ENCODE measurements around the gene SCARB1.

DNA sequence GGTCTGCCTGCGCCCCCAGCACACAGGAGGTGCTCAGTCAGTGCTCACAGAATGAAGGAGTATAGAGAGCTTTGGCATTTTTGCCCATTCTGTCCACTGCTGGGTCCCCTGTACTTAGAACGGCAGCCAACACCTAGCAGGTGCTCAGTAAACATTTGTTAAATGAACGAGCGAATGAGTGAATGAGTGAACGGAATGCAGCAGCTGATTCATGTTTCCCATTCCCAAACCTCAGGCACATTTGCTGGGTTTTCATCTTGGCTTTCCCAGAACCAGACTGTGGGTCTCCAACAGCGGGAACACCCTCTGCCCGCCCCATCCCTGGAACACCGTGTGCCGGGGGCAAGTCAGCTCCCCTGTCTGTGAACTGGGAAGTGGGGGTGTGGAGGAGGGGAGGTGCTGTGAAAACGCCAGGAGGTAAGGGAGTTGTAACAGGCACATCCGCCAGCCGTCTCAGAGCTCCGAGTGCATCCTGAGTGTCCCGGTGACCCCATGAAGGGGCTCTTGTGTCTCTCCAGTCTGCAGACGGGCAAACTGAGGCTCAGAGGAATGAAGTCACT is 47.3 kb downstream of the SCARB1 start:
- TF ChIP-seq POLR2AphosphoS5 (IDR thresholded peaks at IDR 0.05; ENCODE audit: borderline replicate concordance, low read depth, low read length) (no peak), EZH2 (IDR thresholded peaks at IDR 0.05) (no peak), FOXP2 (optimal IDR thresholded peaks at IDR 0.05; ENCODE audit: control extremely low read depth, extremely low read length, insufficient read depth) (no peak)

All from SK-N-MC (cell line).